HG02763 (cell line): ENCODE results near the gene CASZ1.

Source experiments
- ATAC-seq: cut with Tn5 transposase; IDR thresholded peaks from one replicate; pipeline ENCODE4 v1.9.1; 2021; ENCODE audit warnings: mild to moderate bottlenecking, moderate library complexity; ENCODE audit not compliant: unreplicated experiment

Gene CASZ1

GRCh38 chr1:10688409-10688786, 108.0 kb downstream of the CASZ1 start:
- ATAC-seq: no peak

- ATAC-seq: no peak
Measured at GRCh38 chr1:10687782-10688408, 108.6 kb downstream of the CASZ1 start.

- no peak for ATAC-seq
Measured at GRCh38 chr1:10687251-10687651, 109.2 kb downstream of the CASZ1 start.

- no peak for ATAC-seq
Measured at GRCh38 chr1:10686404-10687040, 109.9 kb downstream of the CASZ1 start.

- no peak for ATAC-seq
Measured at GRCh38 chr1:10685808-10686403, 110.5 kb downstream of the CASZ1 start.

- no peak for ATAC-seq
Measured at GRCh38 chr1:10685196-10685807, 111.1 kb downstream of the CASZ1 start.

- ATAC-seq: no peak
Measured at GRCh38 chr1:10684221-10684620, 112.2 kb downstream of the CASZ1 start.

- ATAC-seq: no peak
Measured at GRCh38 chr1:10682449-10683309, 113.8 kb downstream of the CASZ1 start.

GRCh38 chr1:10682108-10682445, 114.4 kb downstream of the CASZ1 start:
- no peak for ATAC-seq

GRCh38 chr1:10681296-10682107, 114.9 kb downstream of the CASZ1 start:
- no peak for ATAC-seq

- no peak for ATAC-seq
Measured at GRCh38 chr1:10680487-10680886, 116.0 kb downstream of the CASZ1 start.

- ATAC-seq: no peak
Measured at GRCh38 chr1:10679496-10680220, 116.8 kb downstream of the CASZ1 start.

- no peak for ATAC-seq
Measured at GRCh38 chr1:10678852-10679251, 117.6 kb downstream of the CASZ1 start.

GRCh38 chr1:10678402-10678801, 118.0 kb downstream of the CASZ1 start:
- no peak for ATAC-seq

- ATAC-seq: no peak
Measured at GRCh38 chr1:10677491-10678391, 118.7 kb downstream of the CASZ1 start.

GRCh38 chr1:10676963-10677362, 119.5 kb downstream of the CASZ1 start:
- ATAC-seq: no peak

GRCh38 chr1:10675813-10676212, 120.6 kb downstream of the CASZ1 start:
- ATAC-seq: no peak

- no peak for ATAC-seq
Measured at GRCh38 chr1:10674700-10675609, 121.5 kb downstream of the CASZ1 start.
